HL-60/S4 treated with retinoic acid at 250 ng/mL for 4 days and 3 days (cell line): ENCODE data around the gene LCNL1.

Experiments used
- in situ Hi-C: fragments of 300-500 bp; cut with MboI; formaldehyde crosslinking; loops from 2 replicates; pipeline ENCODE4 v1.7.0; 2022; ENCODE audit warnings: low sequenced_read_pairs

LCNL1 gene

DNA sequence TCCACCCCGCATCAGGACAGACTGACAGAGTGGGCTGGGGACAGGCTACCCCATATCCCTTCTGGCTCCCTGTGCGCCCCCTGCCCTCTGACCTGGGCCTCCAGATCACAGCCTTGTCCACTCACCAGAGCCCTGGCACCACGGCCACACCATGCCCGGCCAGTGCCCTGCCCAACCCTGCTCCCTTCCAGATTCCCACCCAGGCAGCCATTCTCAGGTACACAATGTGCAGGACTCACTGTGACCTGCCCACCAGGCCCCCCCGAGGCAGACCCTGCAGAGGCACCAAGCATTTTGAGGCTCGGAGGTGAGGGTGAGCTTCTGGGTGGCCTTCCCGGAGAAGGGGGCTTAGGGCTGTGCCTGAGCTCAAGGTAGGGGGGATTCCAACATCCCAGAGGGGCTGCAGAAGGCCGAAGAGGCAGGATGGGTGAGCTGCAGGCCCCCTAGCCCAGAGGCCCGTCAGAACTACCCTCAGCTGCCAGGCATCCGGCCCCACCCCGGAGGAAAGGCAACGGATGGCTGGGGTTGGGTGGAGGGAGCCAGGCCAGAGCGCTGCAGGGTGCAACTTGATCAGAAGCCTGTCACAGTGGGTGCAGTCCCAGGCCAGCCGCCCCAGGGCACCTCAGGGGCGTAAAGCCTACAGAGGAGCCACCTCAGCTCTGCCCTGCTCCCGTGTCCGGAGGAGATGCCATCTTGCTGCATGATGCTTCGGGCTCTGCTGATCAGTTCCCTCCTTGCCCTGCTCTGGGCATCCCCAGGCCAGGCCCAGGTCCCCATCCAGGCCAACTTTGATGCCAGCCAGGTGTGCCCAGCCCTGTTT, at the start of gene LCNL1:
LCNL1 (plus strand) TSS at position 762 of the 820 bp plus-strand sequence. CDS start 594 bp downstream, outside the sequence.
- in situ Hi-C loops = no loop called here

DNA sequence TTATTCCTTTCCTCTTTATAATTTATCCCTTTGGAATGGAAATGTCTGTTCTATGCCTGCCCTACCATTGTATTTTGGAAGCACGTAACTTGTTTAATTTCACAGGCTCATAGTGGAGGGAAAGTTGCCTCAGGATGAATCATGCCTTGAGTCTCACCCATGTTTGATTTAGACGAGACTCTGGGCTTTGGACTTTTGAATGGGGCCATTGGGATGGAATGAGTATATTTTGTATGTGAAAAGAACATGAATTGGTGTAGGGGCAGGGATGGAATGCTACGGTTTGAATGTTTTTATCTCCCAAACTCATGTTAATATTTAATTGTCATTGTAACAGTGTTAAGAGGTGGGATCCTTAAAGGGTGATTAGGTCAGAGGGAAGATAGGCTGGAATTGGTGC, 48.5 kb upstream of the LCNL1 start:
- in situ Hi-C loops = no loop called here

DNA sequence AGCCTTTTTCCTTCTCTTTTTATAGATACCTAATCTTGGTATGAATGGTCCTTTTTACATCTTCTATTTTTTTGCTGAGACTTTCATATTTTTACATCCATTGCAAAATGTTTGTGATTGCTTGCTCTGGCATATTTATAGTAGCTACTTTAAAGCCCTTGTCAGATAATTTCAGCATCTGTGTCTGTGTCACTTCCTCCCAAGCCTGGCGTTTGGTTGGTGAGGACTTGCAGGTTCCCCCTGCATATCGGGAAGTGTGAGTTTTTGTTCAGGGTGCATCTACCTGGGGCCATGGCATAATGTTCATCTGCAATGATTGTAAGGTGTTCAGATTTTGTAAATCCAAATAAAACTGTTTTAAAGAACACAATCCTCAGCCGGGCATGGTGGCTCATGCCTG, 47.1 kb upstream of the LCNL1 start:
- in situ Hi-C loops = no loop called here

DNA sequence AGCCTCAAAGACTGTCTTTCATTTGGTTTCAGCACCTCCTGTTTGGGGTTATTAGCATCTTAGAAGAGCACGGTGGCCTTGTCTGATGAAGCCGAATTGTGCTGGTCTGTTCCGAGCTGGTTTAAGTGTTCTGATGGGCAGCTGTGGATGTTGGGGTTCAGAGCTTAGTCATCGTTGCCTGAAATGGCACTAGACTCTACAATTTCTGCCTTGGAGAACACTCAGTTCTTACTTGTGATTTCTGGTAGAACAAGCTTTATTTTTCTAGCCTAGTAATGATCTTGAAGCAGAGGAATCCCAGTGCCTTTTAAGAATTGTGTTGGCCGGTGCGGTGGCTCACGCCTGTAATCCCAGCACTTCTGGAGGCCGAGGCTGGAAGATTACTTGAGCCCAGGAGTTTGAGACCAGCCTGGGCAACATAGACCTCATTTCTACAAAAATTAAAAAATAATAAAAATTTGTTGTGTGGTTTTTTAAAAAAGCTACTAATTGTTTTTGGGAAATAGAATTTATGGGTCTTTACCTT, 46.1 kb upstream of the LCNL1 start:
- in situ Hi-C loops = no loop called here

DNA sequence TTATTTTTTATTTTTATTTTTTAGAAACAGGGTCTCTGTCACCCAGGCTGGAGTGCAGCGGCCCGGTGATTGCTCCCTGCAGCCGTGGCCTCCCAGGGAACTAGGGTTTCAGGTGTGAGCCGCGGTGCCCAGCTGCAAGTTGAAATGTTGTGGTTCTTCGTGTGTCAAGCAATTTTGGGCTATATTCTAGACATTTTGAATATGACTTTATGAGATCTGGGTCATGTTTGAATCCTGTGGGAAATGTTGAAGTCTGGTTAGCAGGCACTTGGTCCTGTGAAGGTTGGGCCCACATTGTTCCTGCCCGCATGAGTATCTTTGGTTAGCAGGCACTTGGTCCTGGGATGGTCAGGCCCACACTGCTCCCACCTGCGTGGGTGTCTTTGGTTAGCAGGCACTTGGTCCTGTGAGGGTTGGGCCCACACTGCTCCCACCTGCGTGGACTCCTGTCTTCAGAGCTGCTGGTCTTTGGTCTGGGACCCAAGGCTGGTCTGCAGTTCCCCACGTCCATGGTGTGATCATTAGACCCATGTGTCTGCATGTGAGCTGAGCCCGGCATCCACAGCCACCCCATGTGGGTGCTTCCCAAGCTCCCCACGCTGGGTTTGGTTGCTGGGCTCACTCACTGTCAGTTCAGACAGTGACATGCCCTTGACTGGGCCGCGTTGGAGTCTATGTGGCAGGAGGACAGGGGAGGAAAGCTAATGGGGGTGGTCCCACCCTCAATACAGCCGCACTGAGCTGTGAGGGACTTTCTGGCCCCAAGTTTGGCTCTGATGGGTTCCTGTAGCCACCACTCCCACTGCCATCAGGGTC, 45.4 kb upstream of the LCNL1 start:
- in situ Hi-C loops = no loop called here

DNA sequence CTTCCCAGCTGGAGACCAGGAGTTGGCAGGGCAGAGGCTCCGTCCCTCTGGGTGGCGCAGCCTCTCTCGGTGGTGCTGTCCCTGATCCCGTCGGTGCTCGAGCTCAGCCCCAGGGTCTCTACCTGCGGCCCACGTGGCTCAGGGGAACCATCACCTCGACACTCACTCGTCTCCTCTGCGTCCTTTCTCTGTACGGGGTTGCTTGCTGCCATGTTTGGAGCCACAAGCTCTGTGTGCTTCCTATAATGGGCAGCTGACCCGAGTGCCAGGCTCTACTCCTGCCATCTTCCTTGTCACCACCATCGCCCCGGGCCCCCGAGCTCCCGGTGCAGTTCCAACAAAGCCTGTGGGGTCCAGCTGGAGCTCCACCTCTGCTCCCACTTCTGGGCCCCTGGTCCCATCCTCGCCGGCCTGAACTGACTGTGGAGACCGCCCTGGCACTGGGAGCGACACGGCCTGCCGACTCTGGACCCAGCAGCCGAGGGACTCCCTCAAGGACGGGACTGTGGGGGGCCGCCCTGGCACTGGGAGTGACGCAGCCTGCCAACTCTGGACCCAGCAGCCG, 43.3 kb upstream of the LCNL1 start:
- in situ Hi-C loops = no loop called here

DNA sequence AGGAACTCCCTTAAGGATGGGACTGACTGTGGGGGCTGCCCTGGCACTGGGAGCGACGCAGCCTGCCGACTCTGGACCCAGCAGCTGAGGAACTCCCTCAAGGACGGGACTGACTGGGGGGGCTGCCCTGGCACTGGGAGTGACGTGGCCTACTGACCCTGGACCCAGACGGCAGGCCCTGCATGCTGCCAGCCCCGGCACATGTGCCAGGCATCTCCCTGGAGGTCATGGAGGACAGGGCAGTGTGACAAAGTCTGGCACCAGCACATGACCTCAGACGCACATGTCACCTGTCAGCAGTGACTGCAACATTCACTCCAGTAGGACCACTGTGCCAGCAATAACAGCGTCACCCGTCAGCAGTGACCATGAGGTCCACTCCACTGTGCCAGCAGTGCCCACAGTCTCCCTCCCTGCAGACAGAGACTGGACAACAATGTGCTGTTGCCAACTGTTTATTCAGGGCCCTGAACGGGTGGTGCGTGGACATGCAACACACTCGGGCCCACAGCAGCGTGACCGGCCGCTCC, 42.7 kb upstream of the LCNL1 start:
- in situ Hi-C loops = no loop called here

DNA sequence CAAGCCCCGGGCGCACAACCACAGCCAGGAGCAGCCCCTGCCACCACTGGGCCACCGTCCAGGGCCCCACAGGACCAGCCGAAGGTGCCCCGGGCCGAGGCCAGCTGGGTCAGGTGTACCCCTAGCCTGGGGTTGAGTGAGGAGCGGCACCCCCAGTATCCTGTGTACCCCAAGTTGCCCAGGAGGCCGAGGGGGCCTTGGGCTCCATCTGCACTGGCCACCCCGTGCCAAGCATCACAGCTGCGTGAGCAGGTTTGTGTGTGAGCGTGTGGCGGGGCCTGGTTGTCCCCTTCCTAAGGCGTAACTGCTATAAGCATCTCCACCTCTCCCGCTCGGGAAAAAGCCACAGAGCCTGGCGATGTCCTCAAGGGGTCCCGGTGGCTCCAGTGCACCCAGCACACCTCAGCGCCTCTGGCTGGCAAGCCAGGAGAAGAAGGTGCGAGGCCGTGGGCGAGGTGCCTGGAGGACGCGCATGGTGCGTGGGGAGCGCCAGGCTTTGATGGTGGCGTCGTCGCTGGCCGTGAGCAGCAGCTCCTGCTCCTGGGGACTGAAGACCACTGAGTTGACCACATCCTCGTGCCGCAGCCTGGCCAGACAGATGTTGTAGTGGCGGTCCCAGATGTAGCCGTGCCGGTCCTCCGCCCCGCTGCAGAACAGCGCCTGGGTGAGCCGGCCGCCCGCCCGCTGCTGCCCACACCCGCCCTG, 42.1 kb upstream of the LCNL1 start:
- in situ Hi-C loops = no loop called here

DNA sequence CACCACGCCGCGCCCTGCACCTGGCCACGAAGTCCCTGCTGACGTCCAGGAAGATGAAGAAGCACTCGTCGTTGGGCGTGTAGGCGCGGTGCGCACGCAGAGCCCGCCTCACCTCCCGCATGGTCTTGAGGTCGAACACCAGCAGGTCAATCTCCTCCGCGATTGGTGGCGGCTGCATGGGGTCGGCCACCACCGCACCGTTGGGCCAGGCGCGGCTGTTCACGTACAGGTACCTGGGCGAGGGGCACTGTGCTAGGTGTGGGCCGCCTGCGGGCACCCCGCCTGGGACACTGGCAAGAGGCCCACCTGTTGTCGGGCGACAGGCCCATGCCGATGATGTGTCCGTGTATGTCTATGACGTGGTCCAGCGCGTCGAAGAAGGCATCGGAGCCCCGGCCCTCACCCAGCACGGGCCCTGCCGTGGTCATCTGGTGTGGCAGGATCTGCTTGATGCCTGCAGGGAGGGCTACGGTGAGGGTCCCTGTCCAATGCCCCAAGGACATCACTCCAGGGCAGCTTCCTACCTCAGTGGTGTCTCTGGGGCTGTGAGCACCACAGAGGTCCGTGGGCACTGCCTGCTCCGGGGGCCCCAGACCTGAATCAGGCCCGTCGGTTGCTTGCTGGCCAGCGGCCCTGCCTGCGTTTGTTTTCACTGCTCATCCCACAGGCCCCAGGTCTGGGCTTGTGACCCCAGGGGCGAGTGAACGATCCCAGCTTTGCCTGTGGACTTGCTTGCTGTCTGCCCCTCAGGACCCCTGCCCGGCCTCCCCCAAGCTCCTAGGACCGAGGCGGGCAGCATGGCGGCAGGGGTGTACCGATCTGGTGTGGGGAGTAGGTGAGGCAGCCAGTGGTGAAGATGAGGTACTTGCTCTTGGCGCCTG, 41.3 kb upstream of the LCNL1 start:
- in situ Hi-C loops = no loop called here

DNA sequence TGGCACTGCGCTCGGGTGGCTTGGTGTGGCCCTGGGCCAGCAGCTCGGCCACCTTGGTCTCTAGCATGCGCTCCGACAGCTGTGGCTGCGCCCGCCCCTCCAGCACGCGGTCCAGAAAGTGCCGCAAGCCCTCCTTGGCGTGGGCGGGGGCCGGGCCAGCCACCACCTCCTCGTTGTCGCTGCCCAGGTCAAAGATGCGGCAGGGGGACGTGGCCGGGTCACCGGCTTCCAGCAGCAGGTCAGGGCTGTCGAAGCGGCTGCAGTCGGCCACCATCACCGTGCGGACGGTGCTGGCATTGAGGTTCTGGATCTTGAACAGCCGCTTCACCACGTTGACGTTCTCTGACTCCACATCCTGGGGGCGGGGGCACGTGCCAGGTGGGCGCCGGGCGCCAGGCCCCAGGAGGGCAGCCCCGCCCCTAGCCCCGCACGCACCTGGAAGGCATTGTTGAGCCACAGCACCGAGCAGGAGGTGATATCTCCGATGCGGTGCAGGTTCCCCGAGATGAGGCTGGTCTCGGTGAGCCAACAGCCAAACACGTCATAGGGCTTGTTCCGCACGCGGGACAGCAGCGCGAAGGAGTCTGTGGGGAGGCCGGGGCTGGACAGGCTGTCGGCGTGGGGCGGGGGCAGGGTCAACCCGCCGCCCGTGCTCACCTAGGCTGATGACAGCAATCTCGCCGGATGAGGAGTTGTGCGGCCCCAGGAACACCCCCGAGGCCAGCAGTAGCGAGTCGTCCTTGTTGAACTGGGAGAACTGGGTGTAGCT, 40.5 kb upstream of the LCNL1 start:
- in situ Hi-C loops = no loop called here

DNA sequence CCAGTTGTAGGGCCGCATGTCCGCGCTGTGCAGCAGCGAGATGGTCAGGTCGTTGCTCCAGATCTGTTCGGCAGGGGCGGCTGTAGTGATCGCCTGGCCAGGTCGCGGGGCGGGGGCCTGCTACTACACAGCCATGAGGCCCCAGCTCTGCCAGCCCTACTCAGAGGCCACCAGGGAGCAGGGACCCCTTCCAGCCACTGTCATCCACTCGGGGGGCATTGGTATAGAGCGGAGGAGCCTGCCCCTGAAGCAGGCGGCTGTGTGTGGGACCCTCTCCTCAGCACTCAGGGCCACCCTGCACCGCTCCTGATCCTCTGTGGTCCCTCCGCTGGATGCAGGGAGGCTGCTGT, 39.9 kb upstream of the LCNL1 start:
- in situ Hi-C loops = no loop called here

DNA sequence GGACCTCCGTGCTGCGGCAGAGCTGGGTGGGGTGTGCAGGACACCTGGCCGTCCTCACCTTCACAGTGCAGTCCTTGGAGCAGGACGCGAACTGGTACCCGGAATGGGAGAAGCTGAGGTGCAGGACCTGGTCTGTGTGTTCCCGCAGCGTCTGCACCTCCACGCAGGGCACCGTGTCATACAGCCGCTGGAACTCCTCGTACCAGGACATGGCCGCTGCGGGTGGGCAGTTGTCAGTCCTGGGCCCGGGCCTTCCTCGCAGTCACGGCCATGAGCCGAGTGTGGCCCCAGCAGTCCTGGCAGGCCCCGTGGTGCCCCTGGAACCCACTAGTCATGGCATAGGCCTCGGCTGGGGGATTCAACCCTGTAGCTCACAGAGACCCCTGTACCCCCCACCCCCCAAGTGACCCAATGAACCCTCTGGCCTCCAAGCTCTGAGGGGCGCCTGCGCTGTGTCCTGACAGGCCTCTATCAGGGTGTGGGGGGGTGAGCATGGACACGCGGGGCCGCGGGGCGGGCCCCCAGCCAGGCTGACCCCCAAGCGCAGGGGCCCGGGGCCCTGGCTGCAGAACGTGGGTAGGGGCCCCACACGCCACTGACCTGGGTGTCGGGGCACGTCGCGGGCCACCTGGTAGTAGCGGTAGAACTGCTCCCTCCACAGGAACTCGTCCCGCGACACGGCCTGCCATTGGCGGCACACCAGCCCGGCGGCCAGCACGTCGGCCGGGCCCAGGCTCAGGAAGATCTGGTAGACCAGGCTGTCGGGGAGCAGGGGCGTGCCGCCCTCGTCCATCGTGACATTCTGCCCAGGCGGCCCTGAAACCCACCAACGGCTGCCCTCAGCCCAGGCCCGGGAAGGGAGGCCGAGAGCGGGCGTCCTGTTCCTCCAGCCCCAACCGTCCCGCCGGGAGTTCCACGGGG, 39.2 kb upstream of the LCNL1 start:
- in situ Hi-C loops = no loop called here

DNA sequence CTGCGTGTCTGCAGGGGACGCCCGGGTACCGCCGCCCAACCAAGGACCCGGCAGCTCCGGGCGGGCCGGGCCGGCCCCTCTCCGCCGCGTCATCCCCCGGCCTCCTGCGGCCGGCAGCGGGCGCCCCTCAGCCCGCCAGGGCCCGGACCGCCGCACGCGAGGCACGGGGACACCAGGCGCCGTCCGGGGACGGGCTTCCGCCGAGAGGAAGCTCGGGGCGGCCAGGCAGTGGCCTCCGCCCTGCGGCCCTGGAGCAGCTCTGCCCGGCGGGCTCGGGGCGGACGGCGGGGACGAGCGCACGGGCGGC, 38.6 kb upstream of the LCNL1 start:
- in situ Hi-C loops = no loop called here

DNA sequence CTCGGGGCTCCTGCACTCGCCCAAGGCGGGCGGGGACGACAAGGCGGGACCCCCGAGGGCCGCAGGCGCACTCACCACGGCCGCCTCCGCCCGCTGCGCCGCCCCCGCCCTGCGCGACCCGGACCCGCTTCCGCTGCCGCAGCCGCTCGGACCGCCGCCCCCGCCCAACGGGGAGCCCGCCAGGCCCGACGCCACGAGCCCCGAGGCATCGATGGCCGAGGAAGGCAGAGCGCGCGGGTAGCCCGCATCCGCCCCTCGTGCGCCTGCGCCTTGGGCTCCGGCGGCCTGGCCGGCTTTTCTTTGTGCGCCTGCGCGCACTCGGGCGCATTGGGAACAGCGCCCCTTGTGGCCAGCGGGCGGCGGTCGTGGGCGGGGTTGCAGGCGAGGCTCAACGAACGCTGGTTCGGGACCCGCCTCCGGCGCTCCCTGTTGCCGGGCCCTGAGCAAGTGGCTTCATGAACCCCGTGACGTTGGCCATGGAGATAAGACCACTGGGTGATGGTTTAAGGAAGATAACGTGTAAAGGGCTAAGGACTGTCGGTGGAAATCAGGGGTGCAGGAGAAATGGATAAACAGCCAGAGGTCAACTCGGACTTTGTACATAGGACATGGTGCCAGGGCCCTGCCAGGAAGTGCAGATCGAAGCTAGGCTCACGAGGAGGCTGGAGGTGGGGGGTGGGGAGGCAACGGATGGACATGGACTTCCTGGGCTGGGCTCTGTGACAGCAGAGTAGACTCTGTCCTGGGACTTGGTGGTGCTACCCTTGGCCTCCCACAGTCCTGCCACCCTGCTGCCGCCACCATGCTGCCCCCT, 38.1 kb upstream of the LCNL1 start, which contains the start of the genes C8G and FBXW5:
C8G (plus strand) TSS at position 725 of the 814 bp plus-strand sequence; CDS start at position 803, 78 bp downstream.
FBXW5 (minus strand) TSS at position 220 of the 814 bp plus-strand sequence. CDS start 655 bp downstream, outside the sequence.
- in situ Hi-C loops = no loop called here

DNA sequence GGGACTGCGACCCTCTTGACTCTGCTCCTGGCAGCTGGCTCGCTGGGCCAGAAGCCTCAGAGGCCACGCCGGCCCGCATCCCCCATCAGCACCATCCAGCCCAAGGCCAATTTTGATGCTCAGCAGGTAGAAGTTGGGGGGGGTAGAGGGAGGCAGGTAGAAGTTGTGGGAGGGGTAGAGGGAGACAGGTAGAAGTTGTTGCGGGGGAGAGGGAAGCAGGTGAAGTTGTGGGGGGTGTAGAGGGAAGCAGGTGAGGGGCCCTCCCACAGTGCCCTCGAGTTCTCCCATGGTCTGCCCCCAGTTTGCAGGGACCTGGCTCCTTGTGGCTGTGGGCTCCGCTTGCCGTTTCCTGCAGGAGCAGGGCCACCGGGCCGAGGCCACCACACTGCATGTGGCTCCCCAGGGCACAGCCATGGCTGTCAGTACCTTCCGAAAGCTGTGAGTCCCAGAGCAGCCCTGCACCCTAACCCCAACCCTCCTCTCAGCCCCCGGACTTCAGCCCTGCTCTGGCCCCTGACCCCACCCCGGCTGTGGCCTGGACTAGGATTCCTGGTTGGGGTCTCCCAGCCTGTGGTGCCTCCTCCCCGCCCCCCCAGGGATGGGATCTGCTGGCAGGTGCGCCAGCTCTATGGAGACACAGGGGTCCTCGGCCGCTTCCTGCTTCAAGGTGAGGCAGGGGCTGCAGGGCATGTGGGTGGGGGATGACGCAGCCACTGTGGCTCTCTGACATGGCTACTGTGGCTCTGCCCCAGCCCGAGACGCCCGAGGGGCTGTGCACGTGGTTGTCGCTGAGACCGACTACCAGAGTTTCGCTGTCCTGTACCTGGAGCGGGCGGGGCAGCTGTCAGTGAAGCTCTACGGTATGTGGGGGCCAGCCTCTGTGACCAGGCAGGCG, 37.2 kb upstream of the LCNL1 start:
- in situ Hi-C loops = no loop called here
